ENCODE data around the gene CST3.

GRCh38 chr20:23634044-23634801 lies 3.5 kb downstream of the CST3 start:
- TF ChIP-seq MAX (IDR thresholded peaks at IDR 0.05) (no peak), TEAD4 (IDR thresholded peaks at IDR 0.05) (no peak), ZBTB7A (IDR thresholded peaks at IDR 0.05; ENCODE audit: low read depth) (no peak), TAF1 (IDR thresholded peaks at IDR 0.05; ENCODE audit: low read depth) (no peak), FOXM1 (IDR thresholded peaks at IDR 0.05; ENCODE audit: borderline replicate concordance, low read depth) (no peak), CREB1 (IDR thresholded peaks at IDR 0.05; ENCODE audit: low read depth) (no peak), CEBPB (IDR thresholded peaks at IDR 0.05) (no peak), EP300 (IDR thresholded peaks at IDR 0.05; ENCODE audit: borderline replicate concordance) (no peak), YY1 (IDR thresholded peaks at IDR 0.05; ENCODE audit: low read depth) (no peak), TCF12 (IDR thresholded peaks at IDR 0.05; ENCODE audit: low read depth) (no peak), RAD21 (IDR thresholded peaks at IDR 0.05; ENCODE audit: low read depth) (no peak), EGR1 (IDR thresholded peaks at IDR 0.05) (no peak)
- TF ChIP-seq, protein P1, sequence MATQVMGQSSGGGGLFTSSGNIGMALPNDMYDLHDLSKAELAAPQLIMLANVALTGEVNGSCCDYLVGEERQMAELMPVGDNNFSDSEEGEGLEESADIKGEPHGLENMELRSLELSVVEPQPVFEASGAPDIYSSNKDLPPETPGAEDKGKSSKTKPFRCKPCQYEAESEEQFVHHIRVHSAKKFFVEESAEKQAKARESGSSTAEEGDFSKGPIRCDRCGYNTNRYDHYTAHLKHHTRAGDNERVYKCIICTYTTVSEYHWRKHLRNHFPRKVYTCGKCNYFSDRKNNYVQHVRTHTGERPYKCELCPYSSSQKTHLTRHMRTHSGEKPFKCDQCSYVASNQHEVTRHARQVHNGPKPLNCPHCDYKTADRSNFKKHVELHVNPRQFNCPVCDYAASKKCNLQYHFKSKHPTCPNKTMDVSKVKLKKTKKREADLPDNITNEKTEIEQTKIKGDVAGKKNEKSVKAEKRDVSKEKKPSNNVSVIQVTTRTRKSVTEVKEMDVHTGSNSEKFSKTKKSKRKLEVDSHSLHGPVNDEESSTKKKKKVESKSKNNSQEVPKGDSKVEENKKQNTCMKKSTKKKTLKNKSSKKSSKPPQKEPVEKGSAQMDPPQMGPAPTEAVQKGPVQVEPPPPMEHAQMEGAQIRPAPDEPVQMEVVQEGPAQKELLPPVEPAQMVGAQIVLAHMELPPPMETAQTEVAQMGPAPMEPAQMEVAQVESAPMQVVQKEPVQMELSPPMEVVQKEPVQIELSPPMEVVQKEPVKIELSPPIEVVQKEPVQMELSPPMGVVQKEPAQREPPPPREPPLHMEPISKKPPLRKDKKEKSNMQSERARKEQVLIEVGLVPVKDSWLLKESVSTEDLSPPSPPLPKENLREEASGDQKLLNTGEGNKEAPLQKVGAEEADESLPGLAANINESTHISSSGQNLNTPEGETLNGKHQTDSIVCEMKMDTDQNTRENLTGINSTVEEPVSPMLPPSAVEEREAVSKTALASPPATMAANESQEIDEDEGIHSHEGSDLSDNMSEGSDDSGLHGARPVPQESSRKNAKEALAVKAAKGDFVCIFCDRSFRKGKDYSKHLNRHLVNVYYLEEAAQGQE (IDR thresholded peaks at IDR 0.05; ENCODE audit: low read depth), result no peak
- TF ChIP-seq, protein P2, sequence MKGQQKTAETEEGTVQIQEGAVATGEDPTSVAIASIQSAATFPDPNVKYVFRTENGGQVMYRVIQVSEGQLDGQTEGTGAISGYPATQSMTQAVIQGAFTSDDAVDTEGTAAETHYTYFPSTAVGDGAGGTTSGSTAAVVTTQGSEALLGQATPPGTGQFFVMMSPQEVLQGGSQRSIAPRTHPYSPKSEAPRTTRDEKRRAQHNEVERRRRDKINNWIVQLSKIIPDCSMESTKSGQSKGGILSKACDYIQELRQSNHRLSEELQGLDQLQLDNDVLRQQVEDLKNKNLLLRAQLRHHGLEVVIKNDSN (IDR thresholded peaks at IDR 0.05), result no peak

All from Ishikawa (cell line).